ENCODE results near the gene CEP152.

The CEP152 gene

GRCh38 chr15:48761393-48762158, 49.3 kb downstream of the CEP152 start:
- Histone ChIP-seq H3K4me3 (ENCODE audit: low read length) (no peak overlapping the region), H3K9me3 (ENCODE audit: insufficient read depth, low read depth, low read length) (no peaks in the 10 kb centered on the region), H3K9ac (ENCODE audit: low read depth, low read length) (no peak overlapping the region), H3K27ac (ENCODE audit: low read length) (no peak overlapping the region), H3K36me3 (ENCODE audit: insufficient read depth, low read depth, low read length) (peaks cover 69% of the 10 kb centered on the region), H3K27me3 (ENCODE audit: insufficient read depth, low read length) (no peaks in the 10 kb centered on the region), H3K4me1 (ENCODE audit: insufficient read depth, low read length) (peaks cover 9% of the 10 kb centered on the region; the same call in 1 of the 2 replicates)

- peaks cover 72% of the 10 kb centered on the region for H3K36me3 ChIP-seq (ENCODE audit: insufficient read depth, low read depth, low read length)
- H3K9me3 ChIP-seq (ENCODE audit: insufficient read depth, low read depth, low read length): no peaks in the 10 kb centered on the region
- no peak overlapping the region for H3K27ac ChIP-seq (ENCODE audit: low read length)
- H3K9ac ChIP-seq (ENCODE audit: low read depth, low read length): no peak overlapping the region
- no peaks in the 10 kb centered on the region for H3K27me3 ChIP-seq (ENCODE audit: insufficient read depth, low read length)
- H3K4me3 ChIP-seq (ENCODE audit: low read length): no peak overlapping the region
- H3K4me1 ChIP-seq (ENCODE audit: insufficient read depth, low read length): peaks cover 9% of the 10 kb centered on the region; the same call in 1 of the 2 replicates
Observed at GRCh38 chr15:48759921-48760320, 50.9 kb downstream of the CEP152 start.

GRCh38 chr15:48757661-48758060, 53.2 kb downstream of the CEP152 start:
- no peaks in the 10 kb centered on the region for H3K27me3 ChIP-seq (ENCODE audit: insufficient read depth, low read length)
- H3K9ac ChIP-seq (ENCODE audit: low read depth, low read length): no peak overlapping the region
- H3K4me1 ChIP-seq (ENCODE audit: insufficient read depth, low read length): peaks cover 9% of the 10 kb centered on the region; the same call in 1 of the 2 replicates
- no peak overlapping the region for H3K4me3 ChIP-seq (ENCODE audit: low read length)
- no peak overlapping the region for H3K27ac ChIP-seq (ENCODE audit: low read length)
- no peaks in the 10 kb centered on the region for H3K9me3 ChIP-seq (ENCODE audit: insufficient read depth, low read depth, low read length)
- peaks cover 64% of the 10 kb centered on the region for H3K36me3 ChIP-seq (ENCODE audit: insufficient read depth, low read depth, low read length)

GRCh38 chr15:48754011-48754410, 56.9 kb downstream of the CEP152 start:
- Histone ChIP-seq H3K27ac (ENCODE audit: low read length) (no peak overlapping the region), H3K4me1 (ENCODE audit: insufficient read depth, low read length) (no peaks in the 10 kb centered on the region), H3K9me3 (ENCODE audit: insufficient read depth, low read depth, low read length) (no peaks in the 10 kb centered on the region), H3K27me3 (ENCODE audit: insufficient read depth, low read length) (no peaks in the 10 kb centered on the region), H3K9ac (ENCODE audit: low read depth, low read length) (no peak overlapping the region), H3K36me3 (ENCODE audit: insufficient read depth, low read depth, low read length) (peaks cover 56% of the 10 kb centered on the region), H3K4me3 (ENCODE audit: low read length) (no peak overlapping the region)

GRCh38 chr15:48751595-48751994, 59.3 kb downstream of the CEP152 start:
- 0 out of 2 replicates have a peak, but pooled peaks cover 4% of the 10 kb centered on the region for H3K4me1 ChIP-seq (ENCODE audit: insufficient read depth, low read length)
- peaks cover 57% of the 10 kb centered on the region for H3K36me3 ChIP-seq (ENCODE audit: insufficient read depth, low read depth, low read length)
- no peaks in the 10 kb centered on the region for H3K9me3 ChIP-seq (ENCODE audit: insufficient read depth, low read depth, low read length)
- no peak overlapping the region for H3K4me3 ChIP-seq (ENCODE audit: low read length)
- no peak overlapping the region for H3K9ac ChIP-seq (ENCODE audit: low read depth, low read length)
- H3K27me3 ChIP-seq (ENCODE audit: insufficient read depth, low read length): no peaks in the 10 kb centered on the region
- H3K27ac ChIP-seq (ENCODE audit: low read length): no peak overlapping the region

GRCh38 chr15:48748535-48748934, 62.3 kb downstream of the CEP152 start:
- Histone ChIP-seq H3K36me3 (ENCODE audit: insufficient read depth, low read depth, low read length) (peaks cover 55% of the 10 kb centered on the region), H3K27me3 (ENCODE audit: insufficient read depth, low read length) (no peaks in the 10 kb centered on the region)

GRCh38 chr15:48733615-48734014, 77.3 kb downstream of the CEP152 start:
- Histone ChIP-seq H3K4me1 (ENCODE audit: insufficient read depth, low read length) (no peaks in the 10 kb centered on the region), H3K27me3 (ENCODE audit: insufficient read depth, low read length) (no peaks in the 10 kb centered on the region), H3K9me3 (ENCODE audit: insufficient read depth, low read depth, low read length) (peaks cover 7% of the 10 kb centered on the region; the same call in 1 of the 2 replicates), H3K4me3 (ENCODE audit: low read length) (no peak overlapping the region), H3K36me3 (ENCODE audit: insufficient read depth, low read depth, low read length) (peaks cover 8% of the 10 kb centered on the region; the same call in 1 of the 2 replicates), H3K27ac (ENCODE audit: low read length) (no peak overlapping the region), H3K9ac (ENCODE audit: low read depth, low read length) (no peak overlapping the region)

More at GRCh38 chr15:48748535-48748934, 62.3 kb downstream of the CEP152 start:
- Histone ChIP-seq H3K9ac (ENCODE audit: low read depth, low read length) (no peak overlapping the region), H3K4me3 (ENCODE audit: low read length) (no peak overlapping the region), H3K27ac (ENCODE audit: low read length) (no peak overlapping the region), H3K9me3 (ENCODE audit: insufficient read depth, low read depth, low read length) (no peaks in the 10 kb centered on the region), H3K4me1 (ENCODE audit: insufficient read depth, low read length) (0 out of 2 replicates have a peak, but pooled peaks cover 4% of the 10 kb centered on the region)

- Histone ChIP-seq H3K27ac (ENCODE audit: low read length) (no peak overlapping the region), H3K36me3 (ENCODE audit: insufficient read depth, low read depth, low read length) (no peaks in the 10 kb centered on the region; the same call in 1 of the 2 replicates)
Observed at GRCh38 chr15:48730506-48730905, 80.4 kb downstream of the CEP152 start.

GRCh38 chr15:48723969-48724368, 86.9 kb downstream of the CEP152 start:
- no peak overlapping the region for H3K27ac ChIP-seq (ENCODE audit: low read length)
- no peaks in the 10 kb centered on the region for H3K4me1 ChIP-seq (ENCODE audit: insufficient read depth, low read length)
- H3K9me3 ChIP-seq (ENCODE audit: insufficient read depth, low read depth, low read length): no peaks in the 10 kb centered on the region

More at GRCh38 chr15:48730506-48730905, 80.4 kb downstream of the CEP152 start:
- Histone ChIP-seq H3K4me3 (ENCODE audit: low read length) (no peak overlapping the region), H3K4me1 (ENCODE audit: insufficient read depth, low read length) (no peaks in the 10 kb centered on the region), H3K9me3 (ENCODE audit: insufficient read depth, low read depth, low read length) (peaks cover 7% of the 10 kb centered on the region; the same call in 1 of the 2 replicates), H3K9ac (ENCODE audit: low read depth, low read length) (no peak overlapping the region), H3K27me3 (ENCODE audit: insufficient read depth, low read length) (no peaks in the 10 kb centered on the region)

GRCh38 chr15:48722764-48723661, 87.9 kb downstream of the CEP152 start:
- H3K4me3 ChIP-seq (ENCODE audit: low read length): no peak overlapping the region
- no peaks in the 10 kb centered on the region for H3K27me3 ChIP-seq (ENCODE audit: insufficient read depth, low read length)
- H3K27ac ChIP-seq (ENCODE audit: low read length): no peak overlapping the region
- H3K9me3 ChIP-seq (ENCODE audit: insufficient read depth, low read depth, low read length): no peaks in the 10 kb centered on the region
- no peaks in the 10 kb centered on the region for H3K4me1 ChIP-seq (ENCODE audit: insufficient read depth, low read length)
- H3K9ac ChIP-seq (ENCODE audit: low read depth, low read length): no peak overlapping the region
- H3K36me3 ChIP-seq (ENCODE audit: insufficient read depth, low read depth, low read length): no peaks in the 10 kb centered on the region

More at GRCh38 chr15:48723969-48724368, 86.9 kb downstream of the CEP152 start:
- no peaks in the 10 kb centered on the region; the same call in 1 of the 2 replicates for H3K36me3 ChIP-seq (ENCODE audit: insufficient read depth, low read depth, low read length)
- no peak overlapping the region for H3K9ac ChIP-seq (ENCODE audit: low read depth, low read length)
- no peaks in the 10 kb centered on the region for H3K27me3 ChIP-seq (ENCODE audit: insufficient read depth, low read length)
- H3K4me3 ChIP-seq (ENCODE audit: low read length): no peak overlapping the region

- H3K27ac ChIP-seq (ENCODE audit: low read length): no peak overlapping the region
- H3K4me3 ChIP-seq (ENCODE audit: low read length): no peak overlapping the region
- no peak overlapping the region for H3K9ac ChIP-seq (ENCODE audit: low read depth, low read length)
Observed at GRCh38 chr15:48721061-48721810, 89.6 kb downstream of the CEP152 start.

More at GRCh38 chr15:48721061-48721810, 89.6 kb downstream of the CEP152 start:
- H3K4me1 ChIP-seq (ENCODE audit: insufficient read depth, low read length): no peaks in the 10 kb centered on the region
- peaks cover 3% of the 10 kb centered on the region; the same call in 1 of the 2 replicates for H3K9me3 ChIP-seq (ENCODE audit: insufficient read depth, low read depth, low read length)
- no peaks in the 10 kb centered on the region; the same call in 1 of the 2 replicates for H3K36me3 ChIP-seq (ENCODE audit: insufficient read depth, low read depth, low read length)
- no peaks in the 10 kb centered on the region for H3K27me3 ChIP-seq (ENCODE audit: insufficient read depth, low read length)

Measured in iPS-20b (cell line).